AG04450 (cell line): Measurements from ENCODE around the gene SH3GL2. TPM values are rescaled to one million over a fixed set of nuclear protein-coding genes. Genes with fewer than 3 reads are reported as not detected.
A peak's percentile ranks its signal among the peaks of the same experiment; 100 is the strongest.

Source experiments
- CTCF ChIA-PET: fragments of 300-600, 350-600 bp; formaldehyde crosslinking; extraction: SDS; loops from one replicate; lab custom pipeline; 2022; ENCODE audit warnings: antibody characterized with exemption, inconsistent platforms; lab: Charles Lee
- POLR2A ChIA-PET: fragments of 350-600 bp; formaldehyde crosslinking; extraction: SDS; loops from one replicate; lab custom pipeline; 2021; ENCODE audit warnings: antibody characterized with exemption, inconsistent platforms; lab: Yijun Ruan, JAX
- DNase-seq: peaks from one replicate; pipeline ENCODE4 v3.0.0-alpha.2; 2011; ENCODE audit warnings: low read depth, low spot score
- H3K27ac ChIP-seq: one replicate; pipeline ENCODE4 v1.5.1; 2012; ENCODE audit warnings: low read depth, low read length, control low read depth
- H3K27me3 ChIP-seq: one replicate; pipeline ENCODE4 v1.6.0; 2012; ENCODE audit warnings: low read length; ENCODE audit not compliant: control insufficient read depth, insufficient read depth
- H3K4me3 ChIP-seq: 2 replicates; pipeline ENCODE4 v1.5.1; 2011; ENCODE audit warnings: mild to moderate bottlenecking, low read depth, low read length, control low read depth
- H3K9me3 ChIP-seq: 2 replicates; pipeline ENCODE4 v1.5.1; 2012; ENCODE audit warnings: low read length; ENCODE audit not compliant: control insufficient read depth, insufficient read depth
- polyA minus RNA-seq: library from RNA; depleted of rRNA, polyadenylated mRNA; stranded (reverse); fragments of >200 nt; gene quantifications from 2 replicates; pipeline ENCODE4 v1.2.3, GENCODE V29; 2011; rRNA and poly(A)+ RNA removed
- polyA plus RNA-seq: library from polyadenylated mRNA; depleted of rRNA; stranded (reverse); fragments of >200 nt; gene quantifications from 2 replicates; pipeline ENCODE4 v1.2.3, GENCODE V29; 2011; rRNA removed
- TF ChIP-seq, protein P1 (sequence below): IDR thresholded peaks from 2 replicates; pipeline ENCODE4 v1.5.1; 2011; ENCODE audit warnings: low read depth, low read length, control low read depth, inconsistent platforms

SH3GL2 gene
- 0.04 and 0.05 TPM in 2 replicates for polyA plus RNA-seq
- polyA minus RNA-seq, result 0.13 TPM in 1 of 2 replicates, not detected in the other

- Histone ChIP-seq H3K9me3 (no peaks in the 10 kb centered on the region; the same call in 1 of the 2 replicates), H3K27ac (no peak within 1 kb of the TSS), H3K27me3 (peaks cover 37% of the 10 kb centered on the region), H3K4me3 (peak within 1 kb of the TSS; percentile 46)
- DNase-seq, result no peak
- TF ChIP-seq, protein P1, sequence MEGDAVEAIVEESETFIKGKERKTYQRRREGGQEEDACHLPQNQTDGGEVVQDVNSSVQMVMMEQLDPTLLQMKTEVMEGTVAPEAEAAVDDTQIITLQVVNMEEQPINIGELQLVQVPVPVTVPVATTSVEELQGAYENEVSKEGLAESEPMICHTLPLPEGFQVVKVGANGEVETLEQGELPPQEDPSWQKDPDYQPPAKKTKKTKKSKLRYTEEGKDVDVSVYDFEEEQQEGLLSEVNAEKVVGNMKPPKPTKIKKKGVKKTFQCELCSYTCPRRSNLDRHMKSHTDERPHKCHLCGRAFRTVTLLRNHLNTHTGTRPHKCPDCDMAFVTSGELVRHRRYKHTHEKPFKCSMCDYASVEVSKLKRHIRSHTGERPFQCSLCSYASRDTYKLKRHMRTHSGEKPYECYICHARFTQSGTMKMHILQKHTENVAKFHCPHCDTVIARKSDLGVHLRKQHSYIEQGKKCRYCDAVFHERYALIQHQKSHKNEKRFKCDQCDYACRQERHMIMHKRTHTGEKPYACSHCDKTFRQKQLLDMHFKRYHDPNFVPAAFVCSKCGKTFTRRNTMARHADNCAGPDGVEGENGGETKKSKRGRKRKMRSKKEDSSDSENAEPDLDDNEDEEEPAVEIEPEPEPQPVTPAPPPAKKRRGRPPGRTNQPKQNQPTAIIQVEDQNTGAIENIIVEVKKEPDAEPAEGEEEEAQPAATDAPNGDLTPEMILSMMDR, result no peak
- CTCF ChIA-PET, result no interaction called here
- POLR2A ChIA-PET, result no interaction called here
Measured at GRCh38 chr9:17578911-17579793, at the start of gene SH3GL2. Gene SH3GL2, plus strand, starts transcription at chr9:17579066.

- Histone ChIP-seq H3K27me3 (peaks cover 5% of the 10 kb centered on the region), H3K9me3 (no peaks in the 10 kb centered on the region), H3K4me3 (peak overlapping the region; percentile 39), H3K27ac (no peak overlapping the region)
- TF ChIP-seq, protein P1, result peak; percentile 82
- POLR2A ChIA-PET, result no interaction called here
- DNase-seq, result peak; percentile 13
- CTCF ChIA-PET, result interaction anchor here (0.7 to 3.5 kb wide), 16 partner anchors 11 to 1499 kb away, joined by 3 to 81 read pairs (median 4); no protein-coding TSS in a partner anchor
Measured at GRCh38 chr9:17531642-17532254, 47.1 kb upstream of the SH3GL2 start.

DNA sequence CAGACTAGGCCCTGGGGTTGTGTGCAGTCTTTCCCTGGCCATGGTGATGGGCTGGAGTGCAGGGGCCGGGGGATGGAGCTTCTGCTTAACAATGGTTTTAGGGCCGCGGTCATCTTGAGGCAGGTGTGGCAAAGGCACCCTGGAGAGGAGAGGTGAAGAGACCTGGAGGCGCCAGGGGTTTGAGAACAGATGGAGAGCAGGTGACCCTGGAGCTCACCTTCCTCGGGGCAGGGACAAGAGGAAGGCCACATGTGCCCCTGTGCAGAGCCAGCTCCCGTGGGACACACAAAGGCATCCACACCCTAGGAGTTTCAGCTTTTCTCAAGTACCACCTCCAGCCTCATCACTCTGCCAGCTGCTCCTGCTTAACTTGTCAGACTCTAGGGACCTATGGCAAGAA, 46.4 kb upstream of the SH3GL2 start:
- POLR2A ChIA-PET, result no interaction called here
- Histone ChIP-seq H3K4me3 (no peak overlapping the region), H3K27me3 (peaks cover 5% of the 10 kb centered on the region), H3K9me3 (no peaks in the 10 kb centered on the region), H3K27ac (no peak overlapping the region)
- no peak for DNase-seq
- CTCF ChIA-PET, result interaction anchor here (0.7 to 3.5 kb wide), 19 partner anchors 11 to 1499 kb away, joined by 3 to 81 read pairs (median 4); no protein-coding TSS in a partner anchor
- TF ChIP-seq, protein P1, result no peak

- TF ChIP-seq, protein P1, result no peak
- DNase-seq, result no peak
- CTCF ChIA-PET, result interaction anchor here (3.5 kb wide), 1 partner anchor 267 kb away, joined by 81 read pairs; no protein-coding TSS in a partner anchor
Measured at GRCh38 chr9:17535176-17535575, 43.7 kb upstream of the SH3GL2 start.

GRCh38 chr9:17536027-17536426, 42.8 kb upstream of the SH3GL2 start:
- no peak for DNase-seq
- TF ChIP-seq, protein P1, result no peak
- Histone ChIP-seq H3K4me3 (no peak overlapping the region), H3K27ac (no peak overlapping the region), H3K9me3 (no peaks in the 10 kb centered on the region), H3K27me3 (peaks cover 5% of the 10 kb centered on the region)
- ChIA-PET CTCF (no interaction called here), POLR2A (no interaction called here)

More at GRCh38 chr9:17535176-17535575, 43.7 kb upstream of the SH3GL2 start:
- Histone ChIP-seq H3K27ac (no peak overlapping the region), H3K27me3 (peaks cover 5% of the 10 kb centered on the region), H3K4me3 (no peak overlapping the region), H3K9me3 (no peaks in the 10 kb centered on the region)
- POLR2A ChIA-PET, result no interaction called here
